OCI-LY7 (cell line): ENCODE data around the gene MTMR10. TPM values are rescaled to one million over a fixed set of nuclear protein-coding genes. Genes with fewer than 3 reads are reported as not detected.

Experiments used
- BruUV-seq: library from RNA; stranded (reverse); fragments of 400-500 nt; replicated peaks from 2 replicates; lab custom pipeline; 2021; lab: Mats Ljungman, UMichigan
- CTCF ChIA-PET: fragments of 300-600 bp; sonication (Branson Sonifier 250); formaldehyde crosslinking; loops from one replicate; lab custom pipeline; 2022; ENCODE audit warnings: antibody characterized with exemption; ENCODE audit not compliant: unreplicated experiment; lab: Charles Lee
- POLR2A ChIA-PET: fragments of 300-600 bp; sonication (Branson Sonifier 250); formaldehyde crosslinking; loops from one replicate; lab custom pipeline; 2022; ENCODE audit warnings: antibody characterized with exemption; lab: Charles Lee
- DNase-seq: peaks from one replicate; pipeline ENCODE4 v3.0.0-alpha.2; 2015; ENCODE audit warnings: low spot score
- H2AFZ ChIP-seq: fragments of 200-600 bp; sonication (generic), shearing (Covaris generic); 2 replicates; pipeline ENCODE4 v1.6.1; 2014; ENCODE audit warnings: mild to moderate bottlenecking, antibody characterized with exemption, low read length, moderate library complexity
- H3K27ac ChIP-seq: fragments of 200-600 bp; sonication (generic); 2 replicates; pipeline ENCODE4 v1.5.1; 2014; ENCODE audit warnings: mixed run types, low read depth, mild to moderate bottlenecking, moderate library complexity, low read length, inconsistent platforms; ENCODE audit not compliant: poor library complexity, severe bottlenecking
- H3K36me3 ChIP-seq: fragments of 200-600 bp; sonication (generic); 2 replicates; pipeline ENCODE4 v1.6.1; 2014; ENCODE audit warnings: mild to moderate bottlenecking, antibody characterized with exemption, low read length, moderate library complexity, mixed read lengths; ENCODE audit not compliant: insufficient read depth
- H3K4me1 ChIP-seq: fragments of 200-600 bp; sonication (generic); 2 replicates; pipeline ENCODE4 v1.5.1; 2014; ENCODE audit warnings: mild to moderate bottlenecking, low read length; ENCODE audit not compliant: insufficient read depth, poor library complexity, severe bottlenecking
- H3K4me2 ChIP-seq: fragments of 200-600 bp; sonication (generic); 2 replicates; pipeline ENCODE4 v1.6.1; 2014; ENCODE audit warnings: mild to moderate bottlenecking, low read length
- H3K4me3 ChIP-seq: fragments of 200-600 bp; sonication (generic); 2 replicates; pipeline ENCODE4 v1.5.1; 2014; ENCODE audit warnings: mild to moderate bottlenecking, low read depth, low read length; ENCODE audit not compliant: poor library complexity, severe bottlenecking
- H3K79me2 ChIP-seq: fragments of 200-600 bp; sonication (generic); 2 replicates; pipeline ENCODE4 v1.6.1; 2016; ENCODE audit warnings: low read depth, mild to moderate bottlenecking, low read length, moderate library complexity, mixed read lengths; ENCODE audit not compliant: insufficient read depth
- H3K9me2 ChIP-seq: fragments of 200-600 bp; sonication (generic); 2 replicates; pipeline ENCODE4 v1.6.1; 2016; ENCODE audit warnings: mild to moderate bottlenecking, low read length, mixed read lengths; ENCODE audit not compliant: insufficient read depth
- H3K9me3 ChIP-seq: fragments of 200-600 bp; sonication (generic); 2 replicates; pipeline ENCODE4 v1.6.1; 2014; ENCODE audit warnings: mild to moderate bottlenecking, mixed run types, low read length, mixed read lengths
- H4K20me1 ChIP-seq: fragments of 200-600 bp; sonication (generic); 2 replicates; pipeline ENCODE4 v1.6.1; 2014; ENCODE audit warnings: mild to moderate bottlenecking, antibody characterized with exemption, low read length, moderate library complexity, mixed read lengths; ENCODE audit not compliant: insufficient read depth
- CTCF ChIP-seq: fragments of 200-600 bp; sonication (generic); conservative IDR thresholded peaks from 2 replicates; pipeline ENCODE4 v1.5.1; 2014; ENCODE audit warnings: mild to moderate bottlenecking, antibody characterized with exemption, low read length, moderate library complexity, mixed read lengths
- EZH2phosphoT487 ChIP-seq: fragments of 200-600 bp; sonication (generic); IDR thresholded peaks from 2 replicates; pipeline ENCODE4 v1.6.1; 2018; ENCODE audit warnings: low read depth, borderline replicate concordance, mild to moderate bottlenecking, mixed run types, antibody characterized with exemption, low read length, moderate library complexity, mixed read lengths
- intact Hi-C: fragments of 100-400 bp; cut with micrococcal nuclease; formaldehyde crosslinking; loops from one replicate; pipeline ENCODE4 v1.10.0; 2022; ENCODE audit not compliant: unreplicated experiment
- total RNA-seq, 2 experiments: library from RNA; depleted of rRNA in 1 of 2; stranded (reverse); fragments of >200 nt in 1 of 2; shearing (Covaris generic) in 1 of 2; gene quantifications; 2 replicates each; pipeline ENCODE4 v1.2.3, GENCODE V29; 2014 to 2022

The MTMR10 gene
- total RNA-seq, 2 experiments from 2014 or later: 10.5 to 15.4 TPM

- TF ChIP-seq CTCF (no peak), EZH2phosphoT487 (no peak)
- H3K4me1 ChIP-seq: no peaks in the 10 kb centered on the region
- H3K4me3 ChIP-seq: no peak overlapping the region
- no peaks in the 10 kb centered on the region for H4K20me1 ChIP-seq
- intact Hi-C loops: no loop called here
- no peaks in the 10 kb centered on the region for H3K9me2 ChIP-seq
- ChIA-PET POLR2A (no interaction called here), CTCF (no interaction called here)
- no peak overlapping the region for H2AFZ ChIP-seq
- DNase-seq: no peak
- H3K27ac ChIP-seq: no peak overlapping the region
- H3K4me2 ChIP-seq: no peak overlapping the region
- no TSS peak for BruUV-seq
- H3K79me2 ChIP-seq: no peaks in the 10 kb centered on the region
- H3K9me3 ChIP-seq: no peaks in the 10 kb centered on the region
- peaks cover 35% of the 10 kb centered on the region for H3K36me3 ChIP-seq
These were observed 61.4 kb downstream of the MTMR10 start for GRCh38 chr15:30929982-30930381.

GRCh38 chr15:30929064-30929669 is 62.3 kb downstream of the MTMR10 start:
- TF ChIP-seq CTCF (no peak), EZH2phosphoT487 (no peak)
- BruUV-seq: no TSS peak
- DNase-seq: no peak
- ChIA-PET CTCF (no interaction called here), POLR2A (no interaction called here)
- Histone ChIP-seq H3K4me3 (no peak overlapping the region), H3K79me2 (no peaks in the 10 kb centered on the region), H4K20me1 (no peaks in the 10 kb centered on the region), H3K36me3 (peaks cover 38% of the 10 kb centered on the region), H3K9me3 (no peaks in the 10 kb centered on the region), H2AFZ (no peak overlapping the region), H3K9me2 (no peaks in the 10 kb centered on the region), H3K27ac (no peak overlapping the region), H3K4me1 (no peaks in the 10 kb centered on the region), H3K4me2 (no peak overlapping the region)
- intact Hi-C loops: no loop called here

GRCh38 chr15:30928076-30928475 is 63.4 kb downstream of the MTMR10 start:
- no peak for TF ChIP-seq EZH2phosphoT487
- TF ChIP-seq CTCF: no peak
- H3K79me2 ChIP-seq: no peaks in the 10 kb centered on the region
- no peak overlapping the region for H3K27ac ChIP-seq
- no peaks in the 10 kb centered on the region for H3K4me1 ChIP-seq
- no peaks in the 10 kb centered on the region for H4K20me1 ChIP-seq
- H2AFZ ChIP-seq: no peak overlapping the region
- no peak overlapping the region for H3K4me3 ChIP-seq
- no peak overlapping the region for H3K4me2 ChIP-seq
- BruUV-seq: no TSS peak
- POLR2A ChIA-PET: no interaction called here
- no peaks in the 10 kb centered on the region for H3K9me2 ChIP-seq
- H3K9me3 ChIP-seq: no peaks in the 10 kb centered on the region
- CTCF ChIA-PET: no interaction called here
- H3K36me3 ChIP-seq: peaks cover 44% of the 10 kb centered on the region
- intact Hi-C loops: no loop called here
- DNase-seq: no peak
